ENCODE data around the gene C13orf46.

Gene C13orf46

GRCh38 chr13:113955235-113955634 lies 18.6 kb downstream of the C13orf46 start:
- no peak for DNase-seq (ENCODE audit: insufficient read length, low spot score)
- TF ChIP-seq POLR2A (IDR thresholded peaks at IDR 0.05; ENCODE audit: low read depth, low read length) = no peak
- FAIRE-seq = no peak

DNA sequence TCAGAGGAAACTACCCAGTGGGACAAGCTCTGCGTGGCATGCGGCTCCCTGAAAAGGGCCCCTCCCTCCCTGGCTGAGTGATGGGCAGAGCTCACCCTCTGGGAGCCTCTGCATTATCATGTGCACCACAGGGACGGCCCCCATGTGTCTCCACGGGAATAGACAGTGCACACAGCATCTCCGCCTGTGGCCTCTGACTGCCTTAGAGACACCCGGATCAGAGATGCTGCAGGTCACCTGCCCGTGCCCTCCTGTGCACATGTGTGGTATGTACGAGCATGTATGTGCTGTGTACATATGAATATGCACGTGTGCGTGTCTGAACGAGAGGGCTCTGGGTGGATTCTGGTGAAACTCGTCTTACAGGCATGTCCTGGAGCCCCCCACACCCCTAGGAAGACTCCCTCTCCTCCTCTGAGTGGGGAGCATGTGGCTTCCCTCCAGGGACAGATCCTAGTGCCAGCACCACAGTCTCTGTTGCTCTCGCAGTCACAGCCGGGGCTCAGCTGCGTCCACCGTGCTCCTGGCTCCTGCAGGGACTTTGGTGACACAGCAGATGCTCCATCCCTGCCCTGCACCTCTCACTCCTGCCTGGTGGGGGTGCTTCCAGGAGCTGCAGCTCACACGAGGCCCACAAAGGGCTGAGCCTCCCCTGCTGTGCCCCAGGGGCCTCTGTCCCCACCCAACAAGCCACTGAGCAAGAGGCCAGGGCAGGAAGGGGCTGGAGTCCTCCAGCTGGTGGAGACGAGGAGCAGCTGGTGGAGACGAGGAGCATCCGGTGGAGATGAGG lies 19.6 kb downstream of the C13orf46 start:
- DNase-seq (ENCODE audit: insufficient read length, low spot score) = no peak
- no peak for FAIRE-seq
- no peak for TF ChIP-seq POLR2A (IDR thresholded peaks at IDR 0.05; ENCODE audit: low read depth, low read length)

DNA sequence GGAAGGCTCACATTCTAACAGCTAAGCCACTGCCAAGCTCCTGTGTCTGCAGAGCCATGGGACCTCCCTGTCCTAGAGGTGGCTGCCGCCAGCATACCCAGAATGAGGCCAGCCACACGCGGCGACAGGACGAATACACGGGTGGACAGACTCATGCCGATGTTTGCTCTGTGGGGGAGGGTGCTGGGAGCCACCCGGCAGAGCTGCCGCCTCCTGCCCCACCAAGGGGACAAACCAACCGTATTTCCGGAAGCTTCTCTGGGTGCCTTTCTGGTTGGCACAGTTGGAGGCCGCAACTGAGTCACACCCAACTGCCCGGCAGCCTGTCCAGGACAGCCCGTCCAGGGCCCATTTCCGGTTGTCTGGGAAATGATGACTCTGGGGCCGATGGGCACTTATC lies 20.3 kb downstream of the C13orf46 start:
- no peak for FAIRE-seq
- no peak for DNase-seq (ENCODE audit: insufficient read length, low spot score)
- no peak for TF ChIP-seq POLR2A (IDR thresholded peaks at IDR 0.05; ENCODE audit: low read depth, low read length)

DNA sequence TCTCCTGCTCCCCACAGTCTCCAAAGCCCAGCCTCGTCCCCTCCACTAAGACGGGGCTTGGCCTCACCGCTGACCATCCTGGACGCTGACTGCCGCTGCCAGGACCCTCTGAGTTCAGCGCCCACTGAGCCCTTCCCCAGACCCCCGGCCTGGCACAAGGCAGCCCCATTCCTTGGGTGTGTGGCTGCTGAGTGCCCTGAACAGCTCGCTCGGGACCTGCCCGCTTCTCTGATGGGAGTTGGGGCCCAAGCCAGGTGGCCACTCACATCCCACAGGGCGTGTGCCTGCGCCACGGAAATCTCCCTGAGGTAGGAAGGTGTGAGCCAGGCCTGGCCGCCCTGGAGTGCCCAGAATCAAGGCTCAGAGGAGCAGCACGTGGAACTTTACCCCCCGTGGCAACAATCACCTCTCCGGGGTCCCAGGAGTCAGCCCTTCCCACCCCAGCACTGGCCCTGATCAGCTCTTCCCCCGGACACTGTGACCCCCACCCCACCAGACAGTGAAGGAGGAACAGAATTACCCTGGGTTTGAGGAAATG lies 20.8 kb downstream of the C13orf46 start:
- no peak for TF ChIP-seq POLR2A (IDR thresholded peaks at IDR 0.05; ENCODE audit: low read depth, low read length)
- FAIRE-seq (no peak), DNase-seq (ENCODE audit: insufficient read length, low spot score) (no peak)

DNA sequence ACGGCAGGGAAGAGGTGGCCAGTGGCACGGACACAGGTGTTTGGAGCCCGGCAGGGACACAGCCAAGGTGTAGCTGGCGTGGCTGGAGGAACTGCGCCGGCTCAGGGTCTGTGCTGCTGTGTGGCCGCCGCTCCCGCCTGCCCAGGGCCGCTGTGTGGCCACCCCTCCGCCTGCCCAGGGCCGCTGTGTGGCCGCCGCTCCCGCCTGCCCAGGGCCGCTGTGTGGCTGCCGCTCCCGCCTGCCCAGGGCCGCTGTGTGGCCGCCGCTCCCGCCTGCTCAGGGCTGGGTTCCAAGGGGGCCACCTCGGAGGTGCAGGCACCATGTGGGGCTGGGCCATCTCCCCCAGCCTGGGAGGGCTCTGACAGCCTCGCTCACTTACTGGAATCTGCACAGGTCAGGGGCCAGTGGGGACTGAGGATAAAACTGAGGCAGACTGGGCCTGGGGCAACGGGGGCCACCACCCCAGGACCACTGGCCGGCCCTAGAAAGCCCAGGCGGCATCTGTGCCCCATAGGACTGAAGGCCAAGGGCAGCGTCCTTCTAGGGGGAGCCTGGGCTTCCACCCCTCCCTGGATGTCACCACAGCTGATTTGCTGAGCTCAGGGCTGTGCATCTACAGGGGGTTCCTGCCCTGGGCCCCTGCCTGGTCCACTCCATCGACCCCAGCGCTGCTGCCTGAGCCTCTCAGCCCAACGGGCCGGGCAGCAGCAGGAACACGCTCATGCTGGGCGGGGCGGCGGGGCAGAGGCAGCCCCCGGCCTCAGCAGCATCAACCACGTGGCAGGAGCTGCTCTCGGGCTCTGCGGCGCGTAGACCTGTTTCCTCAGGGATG lies 21.5 kb downstream of the C13orf46 start:
- no peak for TF ChIP-seq POLR2A (IDR thresholded peaks at IDR 0.05; ENCODE audit: low read depth, low read length)
- FAIRE-seq (no peak), DNase-seq (ENCODE audit: insufficient read length, low spot score) (no peak)

GRCh38 chr13:113951246-113951999 lies 22.5 kb downstream of the C13orf46 start:
- FAIRE-seq (no peak), DNase-seq (ENCODE audit: insufficient read length, low spot score) (no peak)
- no peak for TF ChIP-seq POLR2A (IDR thresholded peaks at IDR 0.05; ENCODE audit: low read depth, low read length)

- FAIRE-seq = no peak
- no peak for DNase-seq (ENCODE audit: insufficient read length, low spot score)
- no peak for TF ChIP-seq POLR2A (IDR thresholded peaks at IDR 0.05; ENCODE audit: low read depth, low read length)
Measured at GRCh38 chr13:113950451-113951245, 23.2 kb downstream of the C13orf46 start.

GRCh38 chr13:113949546-113949945 lies 24.3 kb downstream of the C13orf46 start:
- FAIRE-seq = no peak
- no peak for TF ChIP-seq POLR2A (IDR thresholded peaks at IDR 0.05; ENCODE audit: low read depth, low read length)
- no peak for DNase-seq (ENCODE audit: insufficient read length, low spot score)

GRCh38 chr13:113948034-113948742 lies 25.7 kb downstream of the C13orf46 start:
- DNase-seq (ENCODE audit: insufficient read length, low spot score) (no peak), FAIRE-seq (no peak)
- no peak for TF ChIP-seq POLR2A (IDR thresholded peaks at IDR 0.05; ENCODE audit: low read depth, low read length)

- TF ChIP-seq POLR2A (IDR thresholded peaks at IDR 0.05; ENCODE audit: low read depth, low read length) = no peak
- no peak for DNase-seq (ENCODE audit: insufficient read length, low spot score)
- no peak for FAIRE-seq
Measured at GRCh38 chr13:113947311-113948033, 26.4 kb downstream of the C13orf46 start.

- no peak for DNase-seq (ENCODE audit: insufficient read length, low spot score)
- TF ChIP-seq POLR2A (IDR thresholded peaks at IDR 0.05; ENCODE audit: low read depth, low read length) = no peak
- no peak for FAIRE-seq
Measured at GRCh38 chr13:113946409-113947181, 27.3 kb downstream of the C13orf46 start.
